Measurements from ENCODE around the gene VMP1. TPM values are rescaled to one million over a fixed set of nuclear protein-coding genes. Genes with fewer than 3 reads are reported as not detected.

The VMP1 gene
- total RNA-seq, 1 experiment from 2014 or later, result 281 TPM

DNA sequence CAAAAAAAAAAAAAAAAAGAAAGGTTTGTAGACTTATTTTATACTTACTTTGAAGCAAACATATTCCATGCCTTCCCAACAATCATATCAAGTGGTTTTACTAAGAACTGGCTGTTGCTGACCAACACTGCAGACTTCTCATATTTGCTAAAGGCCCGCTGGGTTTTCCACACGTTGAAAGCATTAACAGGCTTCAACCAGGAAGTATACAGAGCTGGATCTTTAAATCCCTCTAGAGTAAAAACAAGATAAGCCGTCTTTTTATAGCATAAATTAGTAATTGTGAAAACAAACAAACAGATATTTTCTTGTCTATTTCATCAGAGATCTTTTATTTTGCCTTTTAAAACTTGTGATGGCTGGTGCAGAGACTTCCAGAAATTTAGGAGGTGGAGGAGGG, 156.2 kb downstream of the VMP1 start:
- intact Hi-C loops (cut with micrococcal nuclease; ENCODE audit: unreplicated experiment) (no loop called here), in situ Hi-C loops (cut with HindIII; ENCODE audit: low pct_unique_long_range_greater_than_20kb, low sequenced_read_pairs) (no loop called here)
- POLR2A ChIA-PET, result no interaction called here
- no TSS peak for BruUV-seq (replicated peaks)
- TF ChIP-seq REST (IDR thresholded peaks at IDR 0.05; ENCODE audit: insufficient read depth in 1 of 2, low read depth in 2 of 2, low read length in 1 of 2) (no peak), SIN3A (IDR thresholded peaks at IDR 0.05; ENCODE audit: borderline replicate concordance, insufficient read depth, low read depth, low read length) (no peak), TCF7L2 (IDR thresholded peaks at IDR 0.05; ENCODE audit: low read depth, low read length) (no peak), POLR2AphosphoS5 (IDR thresholded peaks at IDR 0.05; ENCODE audit: low read depth, low read length) (no peak)
- TF ChIP-seq, protein P1, sequence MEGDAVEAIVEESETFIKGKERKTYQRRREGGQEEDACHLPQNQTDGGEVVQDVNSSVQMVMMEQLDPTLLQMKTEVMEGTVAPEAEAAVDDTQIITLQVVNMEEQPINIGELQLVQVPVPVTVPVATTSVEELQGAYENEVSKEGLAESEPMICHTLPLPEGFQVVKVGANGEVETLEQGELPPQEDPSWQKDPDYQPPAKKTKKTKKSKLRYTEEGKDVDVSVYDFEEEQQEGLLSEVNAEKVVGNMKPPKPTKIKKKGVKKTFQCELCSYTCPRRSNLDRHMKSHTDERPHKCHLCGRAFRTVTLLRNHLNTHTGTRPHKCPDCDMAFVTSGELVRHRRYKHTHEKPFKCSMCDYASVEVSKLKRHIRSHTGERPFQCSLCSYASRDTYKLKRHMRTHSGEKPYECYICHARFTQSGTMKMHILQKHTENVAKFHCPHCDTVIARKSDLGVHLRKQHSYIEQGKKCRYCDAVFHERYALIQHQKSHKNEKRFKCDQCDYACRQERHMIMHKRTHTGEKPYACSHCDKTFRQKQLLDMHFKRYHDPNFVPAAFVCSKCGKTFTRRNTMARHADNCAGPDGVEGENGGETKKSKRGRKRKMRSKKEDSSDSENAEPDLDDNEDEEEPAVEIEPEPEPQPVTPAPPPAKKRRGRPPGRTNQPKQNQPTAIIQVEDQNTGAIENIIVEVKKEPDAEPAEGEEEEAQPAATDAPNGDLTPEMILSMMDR (IDR thresholded peaks at IDR 0.05), result no peak
- Histone ChIP-seq H3K27ac (ENCODE audit: low read length) (peak overlapping the region; percentile 67), H3K27me3 (ENCODE audit: control insufficient read depth, insufficient read depth, low read length) (no peaks in the 10 kb centered on the region), H3K4me1 (ENCODE audit: control insufficient read depth, insufficient read depth, low read length) (peaks cover 10% of the 10 kb centered on the region), H3K4me3 (ENCODE audit: low read depth in 2 of 2, low read length in 2 of 2) (no peak overlapping the region), H3K36me3 (ENCODE audit: control insufficient read depth, insufficient read depth, low read length) (no peaks in the 10 kb centered on the region), H3K9me3 (ENCODE audit: control insufficient read depth, insufficient read depth, low read depth, low read length) (no peaks in the 10 kb centered on the region)
- DNase-seq (ENCODE audit: low read depth, low spot score) (no peak), ATAC-seq (no peak)
- CTCF ChIA-PET, result no interaction called here

GRCh38 chr17:59869941-59870218, 162.4 kb downstream of the VMP1 start:
- DNase-seq (ENCODE audit: low read depth, low spot score), result no peak
- TF ChIP-seq, protein P1 (IDR thresholded peaks at IDR 0.05), result no peak
- TF ChIP-seq TCF7L2 (IDR thresholded peaks at IDR 0.05; ENCODE audit: low read depth, low read length), result no peak
- TF ChIP-seq POLR2AphosphoS5 (IDR thresholded peaks at IDR 0.05; ENCODE audit: low read depth, low read length), result no peak
- TF ChIP-seq SIN3A (IDR thresholded peaks at IDR 0.05; ENCODE audit: borderline replicate concordance, insufficient read depth, low read depth, low read length), result no peak
- no peak for TF ChIP-seq REST (IDR thresholded peaks at IDR 0.05; ENCODE audit: insufficient read depth in 1 of 2, low read depth in 2 of 2, low read length in 1 of 2)
- Histone ChIP-seq H3K27ac (ENCODE audit: low read length) (peak overlapping the region; percentile 51; the same call in 1 of the 2 replicates), H3K4me1 (ENCODE audit: control insufficient read depth, insufficient read depth, low read length) (0 out of 2 replicates have a peak, but pooled peaks cover 5% of the 10 kb centered on the region), H3K36me3 (ENCODE audit: control insufficient read depth, insufficient read depth, low read length) (peaks cover 6% of the 10 kb centered on the region), H3K27me3 (ENCODE audit: control insufficient read depth, insufficient read depth, low read length) (no peaks in the 10 kb centered on the region), H3K4me3 (ENCODE audit: low read depth in 2 of 2, low read length in 2 of 2) (no peak overlapping the region), H3K9me3 (ENCODE audit: control insufficient read depth, insufficient read depth, low read depth, low read length) (no peaks in the 10 kb centered on the region)
- ATAC-seq, result no peak
- no TSS peak for BruUV-seq (replicated peaks)
- in situ Hi-C loops (cut with HindIII; ENCODE audit: low pct_unique_long_range_greater_than_20kb, low sequenced_read_pairs), result no loop called here
- intact Hi-C loops (cut with micrococcal nuclease; ENCODE audit: unreplicated experiment), result loop anchor here (1.0 kb wide), 1 partner anchor 57 kb away; no protein-coding TSS in a partner anchor
- CTCF ChIA-PET, result no interaction called here
- POLR2A ChIA-PET, result interaction anchor here (1.0 kb wide), 1 partner anchor 12 kb away, joined by 6 read pairs; no protein-coding TSS in a partner anchor
